ENCODE results near the gene CLTRN.

Gene CLTRN

GRCh38 chrX:15646543-15646942 lies 18.1 kb downstream of the CLTRN start:
- no peak for DNase-seq

DNA sequence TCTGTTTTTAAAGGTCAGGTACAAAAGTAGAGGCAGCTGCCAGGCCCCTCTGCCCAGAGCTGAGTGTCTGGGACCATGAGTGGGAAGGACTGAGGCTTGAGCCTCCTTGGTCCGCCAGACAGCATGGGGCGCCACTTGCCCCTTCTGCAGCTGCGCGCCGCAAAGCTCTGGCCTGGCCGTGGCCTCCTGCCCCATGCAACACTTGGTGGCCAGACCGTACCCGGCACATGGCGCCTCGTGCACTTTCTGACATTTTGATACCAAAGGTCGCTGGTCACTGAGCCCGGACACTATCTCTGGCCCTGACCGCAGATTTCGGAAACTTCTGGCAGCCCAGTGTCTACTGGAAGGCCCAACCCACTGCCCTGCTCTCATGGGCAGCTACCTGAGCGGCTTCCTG lies 18.6 kb downstream of the CLTRN start:
- no peak for DNase-seq

- no peak for DNase-seq
These were observed 19.3 kb downstream of the CLTRN start for GRCh38 chrX:15645266-15645665.

DNA sequence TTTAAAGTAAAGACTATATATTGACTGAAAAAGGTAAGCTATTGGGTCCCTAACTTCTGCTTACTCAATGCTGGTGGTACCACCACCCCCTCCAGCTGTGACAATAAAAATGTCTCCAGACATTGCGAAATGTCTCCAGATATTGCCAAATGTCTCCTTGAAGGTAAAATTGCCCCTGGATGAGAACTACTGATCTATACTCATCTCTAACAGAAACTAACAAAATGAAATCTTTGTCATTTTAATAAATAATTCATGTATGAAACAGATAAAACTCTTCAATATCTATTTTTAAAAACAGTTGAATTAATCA lies 20.1 kb downstream of the CLTRN start:
- no peak for DNase-seq

DNA sequence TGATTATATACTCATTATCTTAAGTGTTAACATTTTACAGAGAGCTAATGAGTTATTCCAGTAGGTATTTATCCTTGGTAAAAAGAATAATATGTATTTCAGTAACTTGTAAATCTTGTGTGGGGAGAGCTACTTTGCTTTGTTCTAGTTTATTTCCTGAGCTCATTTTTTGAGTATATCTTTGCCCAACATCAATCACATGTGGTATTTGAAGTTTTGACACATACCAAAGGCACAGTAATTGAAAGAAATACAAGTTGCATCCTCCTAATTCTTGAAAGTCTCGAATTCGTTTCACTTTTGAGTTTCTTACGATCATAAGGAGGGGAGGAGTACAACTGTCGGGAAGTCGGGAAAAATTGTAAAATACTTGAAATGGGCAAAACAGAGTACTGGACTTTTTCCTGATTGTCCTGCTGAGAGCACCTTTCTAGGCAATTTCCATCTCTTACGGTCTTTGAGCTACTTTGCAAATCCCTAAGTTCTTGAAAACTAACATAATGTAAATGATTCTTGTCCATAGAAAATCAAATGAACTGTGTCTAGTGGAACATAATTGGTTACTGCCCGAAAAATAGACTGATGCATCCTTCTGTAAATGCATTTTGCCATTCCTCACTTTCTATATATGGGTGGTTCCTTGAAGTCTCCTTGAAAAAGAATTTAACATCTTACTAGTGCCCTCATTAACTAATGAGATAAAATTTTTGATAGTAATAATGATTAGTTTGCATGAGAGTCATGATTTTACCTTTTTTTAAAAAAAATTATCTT lies 20.6 kb downstream of the CLTRN start:
- DNase-seq, result no peak

DNA sequence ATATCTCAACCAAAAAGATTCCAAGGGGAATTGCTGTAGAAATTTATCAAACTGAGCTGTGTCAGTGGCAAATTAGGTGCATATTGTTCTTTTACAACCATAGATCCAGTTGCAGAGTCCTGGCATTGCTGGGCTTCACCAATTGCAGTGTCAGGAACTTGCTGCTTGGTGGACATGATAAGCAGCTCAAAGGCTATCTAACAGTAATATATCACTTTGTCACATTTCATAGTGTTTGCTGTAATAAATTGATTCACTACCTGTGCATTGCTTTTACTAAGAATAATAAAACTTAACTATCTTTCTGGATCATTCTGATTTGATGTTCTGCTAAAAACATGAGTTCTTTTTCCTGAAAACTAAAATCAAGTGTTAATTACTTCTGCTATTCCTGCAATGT lies 33.0 kb downstream of the CLTRN start:
- DNase-seq, result no peak

DNA sequence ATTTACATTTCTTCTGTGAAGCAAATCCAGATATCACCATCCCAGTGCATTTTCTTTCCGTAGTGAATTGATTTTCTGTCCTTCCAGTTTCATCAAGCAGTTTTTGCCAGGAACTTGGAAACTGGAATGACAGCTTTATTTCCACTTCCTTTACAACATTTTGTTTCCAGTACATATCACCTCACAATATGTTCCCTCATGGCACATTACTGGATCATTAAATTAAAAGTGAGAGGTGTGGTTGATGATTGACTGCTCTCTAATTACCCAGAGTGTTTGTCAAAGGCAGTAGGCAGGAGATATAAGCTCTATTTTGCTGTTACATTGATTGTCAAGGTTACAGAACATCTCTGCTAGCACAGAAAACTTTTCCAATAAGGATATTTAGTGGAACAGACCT lies 41.6 kb downstream of the CLTRN start:
- no peak for DNase-seq

GRCh38 chrX:15619053-15619755 lies 45.4 kb downstream of the CLTRN start:
- DNase-seq, result no peak

DNA sequence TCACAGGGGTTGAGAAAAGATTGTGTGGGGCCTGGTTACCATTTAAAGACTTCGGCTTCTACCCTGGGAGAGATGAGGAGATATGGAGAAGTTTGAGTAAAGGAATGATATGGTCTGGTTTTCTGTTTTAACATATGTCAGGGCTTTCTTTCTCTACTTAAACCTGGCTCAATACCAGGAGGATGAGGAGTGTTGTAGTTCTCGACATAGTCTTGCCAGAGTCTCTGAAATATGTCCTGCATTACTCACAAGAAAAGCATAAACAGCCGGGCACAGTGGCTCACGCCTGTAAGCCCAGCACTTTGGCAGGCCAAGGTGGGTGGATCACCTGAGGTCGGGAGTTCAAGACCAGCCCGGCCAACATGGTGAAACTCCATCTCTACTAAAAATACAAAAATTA lies 47.5 kb downstream of the CLTRN start:
- no peak for DNase-seq

GRCh38 chrX:15616531-15616930 lies 48.1 kb downstream of the CLTRN start:
- no peak for DNase-seq

- no peak for DNase-seq
These were observed 57.5 kb downstream of the CLTRN start for GRCh38 chrX:15607067-15607466.

DNA sequence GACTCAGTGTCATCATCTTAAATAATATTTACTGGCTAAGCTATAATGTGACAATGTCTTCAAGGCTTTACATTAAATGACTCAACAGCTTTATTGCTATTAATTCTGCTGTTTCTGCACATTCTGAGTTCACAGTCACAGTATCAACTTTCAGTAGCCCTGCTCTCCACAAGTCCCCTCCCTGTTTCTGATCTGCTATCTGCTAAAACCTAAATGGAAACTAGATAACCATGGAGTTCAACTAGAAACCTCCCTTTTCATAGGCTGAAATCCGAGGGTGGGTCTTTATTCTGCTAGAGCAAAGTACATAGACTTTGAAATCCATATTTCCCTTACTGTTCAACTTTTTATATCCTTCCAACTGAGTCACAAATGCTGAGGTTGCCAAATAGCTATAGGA lies 58.5 kb downstream of the CLTRN start:
- no peak for DNase-seq

- DNase-seq, result no peak
These were observed 59.4 kb downstream of the CLTRN start for GRCh38 chrX:15605226-15605625.

DNA sequence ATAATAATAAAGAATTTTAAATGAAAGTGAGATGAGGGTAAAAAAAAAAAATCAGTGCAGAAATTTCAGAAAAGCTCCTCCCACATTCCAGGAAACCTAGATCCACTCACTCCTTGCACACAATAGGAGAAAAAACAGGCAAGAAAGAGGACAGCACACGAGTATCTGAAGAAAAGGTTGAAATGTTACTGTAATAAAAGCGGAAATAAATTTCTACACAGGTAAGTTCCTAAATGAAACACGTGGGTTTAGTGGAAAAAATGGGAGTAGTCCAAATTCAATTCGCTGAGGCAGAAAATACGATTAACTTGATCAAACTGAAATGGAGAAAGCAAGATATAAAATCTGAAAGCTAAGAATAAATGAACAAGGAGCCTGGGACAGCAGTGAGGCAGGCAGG lies 61.8 kb downstream of the CLTRN start:
- DNase-seq, result no peak

GRCh38 chrX:15601932-15602331 lies 62.7 kb downstream of the CLTRN start:
- no peak for DNase-seq

- DNase-seq, result no peak
These were observed 63.9 kb downstream of the CLTRN start, which contains the start of gene ACE2 for GRCh38 chrX:15600745-15601144. TSS of gene ACE2 (minus strand) at chrX:15600960. CDS start at chrX:15600911, 49 bp downstream.

- DNase-seq, result no peak
These were observed 64.6 kb downstream of the CLTRN start for GRCh38 chrX:15600049-15600448.

- no peak for DNase-seq
These were observed 65.1 kb downstream of the CLTRN start for GRCh38 chrX:15599461-15599860.

DNA sequence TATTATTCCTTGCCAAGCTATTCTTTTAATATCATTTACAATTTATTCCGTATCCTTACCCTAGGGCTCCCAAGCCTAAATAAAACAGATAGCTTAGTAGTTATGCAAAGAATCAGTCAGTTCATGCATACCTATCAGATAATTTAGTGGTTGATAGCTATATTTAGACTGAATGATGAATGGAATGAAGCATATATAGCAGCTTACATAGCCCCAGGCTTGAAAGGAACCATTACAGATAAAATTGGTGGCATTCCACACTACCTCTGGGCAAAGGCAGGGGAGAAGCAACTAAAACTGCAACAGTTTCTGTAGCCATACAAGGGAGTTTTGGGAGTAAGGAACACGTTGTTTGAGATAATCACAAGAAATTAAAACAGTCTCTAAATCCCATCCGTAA lies 66.6 kb downstream of the CLTRN start:
- DNase-seq, result no peak

DNA sequence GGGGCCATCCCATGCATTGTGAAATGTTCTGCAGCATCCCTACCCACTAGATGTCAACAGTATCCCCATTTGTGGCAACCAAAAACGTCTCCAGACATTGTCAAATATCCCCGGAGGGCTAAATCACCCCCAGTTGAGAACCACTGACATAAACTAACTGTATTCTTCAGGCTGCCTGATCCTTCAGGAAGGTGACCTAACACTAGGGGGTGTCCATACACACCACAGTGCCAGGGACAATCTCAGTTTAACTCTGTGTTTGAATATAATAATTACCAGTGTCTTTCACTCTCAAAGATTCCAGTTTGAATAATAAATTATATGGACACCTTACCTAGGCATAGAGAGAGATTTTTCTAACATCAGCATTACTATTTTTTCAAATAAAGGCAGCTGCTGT lies 70.2 kb downstream of the CLTRN start:
- no peak for DNase-seq

DNA sequence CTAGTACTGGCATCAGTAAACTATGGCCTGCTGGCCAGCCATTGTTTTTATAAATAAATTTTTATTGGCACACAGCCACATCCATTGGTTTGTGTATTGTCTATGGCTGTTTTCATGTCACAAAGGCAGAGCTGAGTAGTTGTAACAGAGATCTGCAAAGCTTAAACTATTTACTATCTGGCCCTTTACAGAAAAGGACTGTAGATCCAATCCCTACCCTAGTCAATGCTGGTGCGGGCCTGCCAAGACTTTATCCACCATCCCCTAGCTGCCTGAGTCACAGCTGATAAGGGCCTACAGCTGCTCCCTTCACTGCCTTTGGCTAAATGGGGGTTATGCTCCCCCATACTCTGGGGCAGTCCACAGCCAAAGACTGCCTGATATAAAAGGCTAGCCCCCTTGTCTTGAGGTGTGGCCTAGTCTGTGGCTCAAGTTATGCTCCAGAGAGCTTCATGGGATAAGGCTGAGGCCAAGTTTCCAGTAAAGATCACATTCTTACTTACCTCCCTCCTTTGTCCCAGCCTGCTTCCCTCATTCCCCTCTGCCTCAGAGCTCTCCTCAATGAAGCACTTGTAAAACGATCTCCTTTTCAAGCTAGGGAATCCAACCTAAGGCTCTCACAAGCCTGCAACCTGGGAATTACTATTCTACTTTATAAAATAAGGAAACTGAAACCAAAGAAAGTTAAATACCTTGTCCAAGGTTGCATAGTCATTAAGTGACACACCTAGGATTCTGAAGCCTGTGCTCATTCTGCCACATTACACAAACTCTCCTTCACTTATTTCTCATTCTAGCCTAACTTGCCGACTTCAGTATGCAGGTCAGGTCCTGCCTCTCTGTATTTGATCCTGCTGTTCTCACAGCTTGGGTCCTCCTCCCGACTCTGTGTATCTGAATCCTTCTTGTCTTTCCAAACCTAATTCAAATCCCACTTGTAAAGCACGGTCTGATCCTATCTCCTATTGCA lies 84.5 kb downstream of the CLTRN start:
- DNase-seq, result no peak
